GM12872 (cell line): ENCODE results near the gene LDLRAD4.

Experiments used
- CTCF ChIP-seq: IDR thresholded peaks from 3 replicates; pipeline ENCODE4 v1.5.1; 2011; ENCODE audit warnings: low read depth, mild to moderate bottlenecking, low read length, moderate library complexity; ENCODE audit not compliant: insufficient read depth

LDLRAD4 gene

DNA sequence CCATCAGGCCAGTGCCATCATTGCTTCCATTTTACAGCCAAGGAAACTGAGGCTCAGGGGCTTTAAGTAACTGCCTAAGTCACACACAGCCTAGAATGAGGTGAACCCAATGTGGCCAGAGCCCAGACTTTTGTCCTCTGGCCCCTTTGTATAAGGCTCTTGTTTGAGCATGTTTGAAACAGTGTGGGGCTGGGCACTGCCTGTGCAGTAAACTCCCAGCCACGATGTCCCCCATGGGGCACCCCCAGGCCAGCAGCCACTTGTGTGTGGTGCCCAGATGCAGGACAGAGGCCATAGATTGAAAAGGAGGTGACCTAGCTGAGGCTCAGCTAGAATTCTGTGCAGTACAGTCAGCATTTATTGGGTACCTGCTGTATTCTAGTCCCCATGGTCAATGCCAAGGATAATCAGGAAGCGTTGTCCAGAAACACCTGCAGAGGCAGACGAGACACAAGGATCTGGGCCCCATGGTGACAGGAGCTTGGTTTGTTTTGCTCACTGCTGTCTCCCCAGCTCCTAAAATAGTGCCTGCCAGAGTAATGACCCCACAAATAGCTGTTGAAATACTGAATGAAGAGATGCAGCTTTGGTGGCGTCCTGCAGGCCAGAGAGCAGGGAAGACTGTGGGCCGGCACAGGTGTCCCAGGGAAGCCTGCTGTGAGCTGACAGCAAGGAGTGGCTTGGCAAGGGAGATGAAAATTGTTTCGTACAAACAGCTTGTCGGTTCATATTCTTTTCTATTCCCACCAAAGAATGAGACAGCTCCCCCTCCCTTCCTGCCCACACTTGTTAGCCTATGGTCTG is 160.7 kb downstream of the LDLRAD4 start:
- no peak for TF ChIP-seq CTCF

- TF ChIP-seq CTCF = no peak
Observed at GRCh38 chr18:13379930-13380690, 161.6 kb downstream of the LDLRAD4 start.

DNA sequence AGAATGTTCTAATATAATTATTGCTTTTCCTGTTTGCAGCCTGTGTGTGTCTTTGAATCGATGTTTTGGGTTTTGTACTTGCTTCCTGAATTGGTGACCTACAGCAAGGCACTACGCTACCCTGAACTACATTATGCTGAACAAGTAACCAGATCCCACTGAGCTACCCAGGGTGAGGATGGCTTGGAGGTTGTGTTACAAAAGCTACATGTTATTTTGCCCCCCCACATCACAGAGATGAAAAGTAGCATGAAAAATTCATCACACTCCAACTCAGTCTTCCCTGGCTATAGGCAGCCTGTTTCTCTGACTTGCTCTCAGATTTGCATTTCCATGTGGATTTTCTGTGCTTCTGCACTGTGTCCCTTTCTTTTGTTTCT is 162.1 kb downstream of the LDLRAD4 start:
- no peak for TF ChIP-seq CTCF

DNA sequence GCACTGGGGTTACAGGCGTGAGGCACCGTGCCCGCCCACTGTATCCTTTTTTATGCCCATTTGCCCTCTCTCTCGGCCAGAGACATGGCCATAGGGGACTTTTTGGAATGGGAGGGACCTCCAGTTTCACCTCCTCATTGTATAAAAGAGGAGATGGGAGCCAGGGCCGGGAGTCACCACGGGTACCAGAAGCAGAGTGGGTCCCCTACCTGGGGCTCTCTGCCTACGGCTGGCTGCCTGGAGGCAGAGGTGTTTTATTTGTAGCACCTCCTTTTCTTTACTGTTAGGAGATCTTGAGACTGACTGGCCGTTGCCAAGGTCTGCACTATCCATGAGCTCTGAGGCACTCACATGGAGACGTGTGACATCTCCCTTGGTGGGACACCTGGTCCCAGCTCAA is 162.8 kb downstream of the LDLRAD4 start:
- no peak for TF ChIP-seq CTCF

DNA sequence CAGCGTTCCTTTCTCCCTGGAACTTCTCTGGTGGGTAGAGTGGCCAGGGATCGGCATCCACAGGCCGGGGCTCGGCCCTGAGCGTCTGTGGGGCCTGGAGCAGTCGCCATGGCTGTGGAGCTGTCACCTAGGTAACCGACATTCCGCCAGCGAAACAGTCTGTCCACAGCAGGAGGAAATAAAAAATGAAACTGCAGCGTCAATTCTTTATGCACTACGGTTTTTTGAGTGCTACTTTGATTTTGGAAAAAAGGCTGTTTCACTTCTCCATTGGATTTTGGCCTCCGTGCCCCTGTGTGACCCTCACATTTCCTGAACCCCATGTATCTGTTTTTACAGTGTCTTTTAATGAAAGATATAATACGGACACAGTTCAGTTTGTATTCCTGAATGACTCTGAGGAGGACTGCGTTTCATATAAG is 163.4 kb downstream of the LDLRAD4 start:
- no peak for TF ChIP-seq CTCF

GRCh38 chr18:13382366-13382953 is 163.9 kb downstream of the LDLRAD4 start:
- no peak for TF ChIP-seq CTCF

DNA sequence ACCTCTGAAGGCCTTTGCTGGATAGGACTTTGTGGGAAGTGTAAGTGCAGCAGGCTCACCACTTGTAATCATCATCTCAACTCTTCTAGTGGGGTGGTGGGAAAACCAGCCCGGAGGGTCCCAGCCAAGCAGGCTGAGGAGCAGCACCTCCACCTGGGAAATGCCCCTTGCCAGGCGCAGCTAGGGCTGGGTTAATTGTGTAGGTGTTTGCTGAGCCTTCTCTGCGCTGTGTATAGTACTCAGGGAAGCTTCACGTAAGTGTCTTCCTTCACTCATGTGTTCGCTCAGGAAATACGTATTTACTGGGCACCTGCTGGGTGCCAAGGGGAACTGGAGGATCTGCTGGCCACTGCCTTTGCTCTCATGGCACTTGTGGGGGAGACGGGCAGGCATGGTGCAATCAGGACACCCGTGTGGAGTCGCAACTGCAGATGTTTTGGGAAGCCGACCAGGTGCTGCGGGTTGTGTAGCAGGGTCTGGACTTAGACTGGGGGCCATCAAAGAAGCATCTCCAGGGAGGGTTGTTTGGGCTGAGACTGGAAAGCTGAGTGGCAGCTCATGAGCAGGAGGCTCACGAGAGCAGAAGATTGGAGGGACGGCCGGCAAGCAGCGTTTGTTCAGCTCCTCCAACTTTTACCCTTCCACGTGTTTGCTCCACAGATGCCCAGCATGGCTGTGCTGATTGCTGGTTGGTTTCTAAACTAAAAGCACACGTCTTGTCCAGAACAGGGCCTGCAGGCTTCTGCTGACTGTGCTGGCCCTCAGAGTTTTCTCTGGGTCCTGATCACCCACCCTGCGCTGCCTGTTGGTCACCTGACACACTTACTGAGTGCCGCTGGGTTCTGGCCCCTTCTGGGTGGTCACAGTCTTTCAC is 164.6 kb downstream of the LDLRAD4 start:
- no peak for TF ChIP-seq CTCF
